HCT116 (cell line): Measurements from ENCODE around the gene C10orf90. TPM values are rescaled to one million over a fixed set of nuclear protein-coding genes. Genes with fewer than 3 reads are reported as not detected.

ENCODE experiments used
- ATAC-seq: fragments of 200-7000 bp; cut with Tn5 transposase; 2 replicates; pipeline ENCODE4 v1.9.1; 2020; ENCODE audit warnings: mild to moderate bottlenecking, moderate library complexity
- BruUV-seq: library from RNA; stranded (reverse); fragments of 400-500 nt; replicated peaks from 2 replicates; lab custom pipeline; 2021; lab: Mats Ljungman, UMichigan
- CTCF ChIA-PET: fragments of 300-600 bp; sonication (Branson Sonifier 250); formaldehyde crosslinking; loops from one replicate; lab custom pipeline; 2021; ENCODE audit warnings: antibody characterized with exemption; lab: Charles Lee
- POLR2A ChIA-PET: fragments of 300-600, 350-600 bp; sonication (Branson Sonifier 250); formaldehyde crosslinking; loops from one replicate; lab custom pipeline; 2021; ENCODE audit warnings: antibody characterized with exemption; lab: Charles Lee
- RAD21 ChIA-PET, 2 experiments: fragments of 300-600 bp; sonication (Branson Sonifier 250); formaldehyde crosslinking; loops; one replicate each; lab custom pipeline; 2023; ENCODE audit warnings: low total read pairs in 2 of 2; ENCODE audit not compliant: uncharacterized antibody in 2 of 2, unreplicated experiment in 2 of 2, low non-redundant PET in 1 of 2; lab: Charles Lee
- DNase-seq: peaks from one replicate; pipeline ENCODE4 v3.0.0-alpha.2; 2010; ENCODE audit warnings: low read depth, low spot score
- H2AFZ ChIP-seq: fragments of 200-600 bp; shearing (Covaris generic), sonication (generic); 2 replicates; pipeline ENCODE4 v1.6.1; 2017; ENCODE audit warnings: low read depth, mixed run types, mixed read lengths, antibody characterized with exemption, low read length; ENCODE audit not compliant: poor library complexity, severe bottlenecking
- H3K27ac ChIP-seq: 2 replicates; pipeline ENCODE4 v1.5.1; 2012; ENCODE audit warnings: low read depth, low read length
- H3K27me3 ChIP-seq: fragments of 200-600 bp; sonication (generic); 2 replicates; pipeline ENCODE4 v1.6.1; 2016; ENCODE audit warnings: mixed run types, low read length, mixed read lengths; ENCODE audit not compliant: insufficient read depth
- H3K36me3 ChIP-seq, 2 experiments: fragments of 200-500 bp in 1 of 2; fragments of 200-600 bp in 1 of 2; sonication (Bioruptor generic) in 1 of 2; sonication (generic) in 1 of 2; 2 replicates each; pipeline versions ENCODE4 v1.5.1 to v1.6.1; 2014 to 2016; ENCODE audit warnings: low read length in 2 of 2, inconsistent platforms in 1 of 2, mixed read lengths in 1 of 2, mixed run types in 1 of 2; ENCODE audit not compliant: insufficient read depth in 2 of 2, control insufficient read depth in 1 of 2
- H3K4me1 ChIP-seq, 2 experiments: fragments of 200-600 bp in 1 of 2; sonication (generic) in 1 of 2; 2 replicates each; pipeline versions ENCODE4 v1.5.1 to v1.6.1; 2012 to 2017; ENCODE audit warnings: low read length in 2 of 2, inconsistent platforms in 1 of 2, mild to moderate bottlenecking in 1 of 2, mixed read lengths in 1 of 2, mixed run types in 1 of 2, moderate library complexity in 1 of 2; ENCODE audit not compliant: insufficient read depth in 2 of 2, control insufficient read depth in 1 of 2
- H3K4me2 ChIP-seq: fragments of 200-600 bp; sonication (generic); 2 replicates; pipeline ENCODE4 v1.6.1; 2017; ENCODE audit warnings: mixed run types, low read length, mixed read lengths
- H3K4me3 ChIP-seq, 2 experiments: fragments of 200-600 bp in 1 of 2; sonication (generic) in 1 of 2; replicated peaks in 1 of 2; 2 replicates each; pipeline ENCODE4 v1.5.1; 2011 to 2016; ENCODE audit warnings: low read length in 2 of 2, control low read depth in 1 of 2, low read depth in 1 of 2, mild to moderate bottlenecking in 1 of 2, mixed read lengths in 1 of 2, mixed run types in 1 of 2
- H3K79me2 ChIP-seq: fragments of 200-600 bp; sonication (generic); 2 replicates; pipeline ENCODE4 v1.6.1; 2017; ENCODE audit warnings: mild to moderate bottlenecking, mixed run types, low read length, moderate library complexity, mixed read lengths; ENCODE audit not compliant: insufficient read depth
- H3K9ac ChIP-seq: fragments of 200-600 bp; sonication (generic); 2 replicates; pipeline ENCODE4 v1.6.1; 2016; ENCODE audit warnings: low read length, mixed read lengths
- H3K9me2 ChIP-seq: fragments of 200-600 bp; sonication (generic), shearing (Covaris generic); 2 replicates; pipeline ENCODE4 v1.6.1; 2017; ENCODE audit warnings: mixed run types, mild to moderate bottlenecking, moderate library complexity; ENCODE audit not compliant: insufficient read depth
- H3K9me3 ChIP-seq, 2 experiments: fragments of 200-500 bp in 1 of 2; fragments of 200-600 bp in 1 of 2; sonication (Bioruptor generic) in 1 of 2; sonication (generic) in 1 of 2; 2 replicates each; pipeline ENCODE4 v1.6.1; 2014 to 2017; ENCODE audit warnings: low read length in 2 of 2, mixed read lengths in 2 of 2, inconsistent platforms in 1 of 2, low read depth in 1 of 2, mild to moderate bottlenecking in 1 of 2, mixed run types in 1 of 2, moderate library complexity in 1 of 2; ENCODE audit not compliant: control insufficient read depth in 1 of 2, insufficient read depth in 1 of 2
- H4K20me1 ChIP-seq: fragments of 200-600 bp; sonication (generic), shearing (Covaris generic); 2 replicates; pipeline ENCODE4 v1.6.1; 2017; ENCODE audit warnings: mixed run types, mild to moderate bottlenecking, moderate library complexity; ENCODE audit not compliant: insufficient read depth
- CBX3 ChIP-seq: IDR thresholded peaks from 2 replicates; pipeline ENCODE4 v1.6.1; 2012; ENCODE audit warnings: low read depth
- CEBPB ChIP-seq: IDR thresholded peaks from 2 replicates; pipeline ENCODE4 v1.6.1; 2012; ENCODE audit warnings: low read depth
- ELF1 ChIP-seq: IDR thresholded peaks from 2 replicates; pipeline ENCODE4 v1.6.1; 2012; ENCODE audit warnings: low read depth, borderline replicate concordance
- EZH2 ChIP-seq: fragments of 200-600 bp; sonication (generic); IDR thresholded peaks from 2 replicates; pipeline ENCODE4 v1.6.1; 2017; ENCODE audit warnings: antibody characterized with exemption, mixed run types
- JUND ChIP-seq: IDR thresholded peaks from 2 replicates; pipeline ENCODE4 v1.6.1; 2012
- POLR2A ChIP-seq: IDR thresholded peaks from 2 replicates; pipeline ENCODE4 v1.7.0; 2011; ENCODE audit warnings: borderline replicate concordance; ENCODE audit not compliant: insufficient read depth, insufficient read length; ENCODE audit errors: extremely low read depth
- POLR2AphosphoS5 ChIP-seq: IDR thresholded peaks from 2 replicates; pipeline ENCODE4 v1.6.1; 2011; ENCODE audit warnings: mild to moderate bottlenecking, low read depth, low read length, moderate library complexity
- RAD21 ChIP-seq: IDR thresholded peaks from 2 replicates; pipeline ENCODE4 v1.6.1; 2012; ENCODE audit warnings: low read depth, mild to moderate bottlenecking
- SP1 ChIP-seq: IDR thresholded peaks from 2 replicates; pipeline ENCODE4 v1.6.1; 2012; ENCODE audit warnings: low read depth
- YY1 ChIP-seq: IDR thresholded peaks from 2 replicates; pipeline ENCODE4 v1.6.1; 2011; ENCODE audit warnings: low read length, low read depth, moderate library complexity, mild to moderate bottlenecking; ENCODE audit not compliant: insufficient replicate concordance; ENCODE audit errors: extremely low read depth
- ZFX ChIP-seq: fragments of 450-650 bp; IDR thresholded peaks from 2 replicates; pipeline ENCODE4 v1.6.1; 2017
- ZNF274 ChIP-seq: fragments of 200-500 bp; sonication (Bioruptor generic); IDR thresholded peaks from 2 replicates; pipeline ENCODE4 v1.6.1; 2014; ENCODE audit warnings: mild to moderate bottlenecking, low read depth, low read length, inconsistent platforms
- intact Hi-C: fragments of 100-400 bp; cut with micrococcal nuclease; formaldehyde crosslinking; loops from 2 replicates; pipeline ENCODE4 v1.10.0; 2022
- total RNA-seq: library from RNA; stranded (reverse); gene quantifications from one replicate; pipeline ENCODE4 v1.2.1, GENCODE V29; 2021; ENCODE audit not compliant: unreplicated experiment
- TF ChIP-seq, protein P1 (sequence below): IDR thresholded peaks from 2 replicates; pipeline ENCODE4 v1.6.1; 2012; ENCODE audit warnings: low read depth
- TF ChIP-seq, protein P2 (sequence below), 3 experiments: fragments of 200-600 bp in 1 of 3; sonication (generic) in 1 of 3; IDR thresholded peaks in 2 of 3; conservative IDR thresholded peaks in 1 of 3; 2 replicates each; pipeline ENCODE4 v1.5.1; 2012 to 2017; ENCODE audit warnings: low read depth in 2 of 3, low read length in 2 of 3, antibody characterized with exemption in 1 of 3, borderline replicate concordance in 1 of 3, control low read depth in 1 of 3, mild to moderate bottlenecking in 1 of 3, mixed read lengths in 1 of 3, mixed run types in 1 of 3, moderate library complexity in 1 of 3; ENCODE audit not compliant: insufficient read depth in 1 of 3

C10orf90 gene
- total RNA-seq, 1 experiment from 2014 or later: not detected

DNA sequence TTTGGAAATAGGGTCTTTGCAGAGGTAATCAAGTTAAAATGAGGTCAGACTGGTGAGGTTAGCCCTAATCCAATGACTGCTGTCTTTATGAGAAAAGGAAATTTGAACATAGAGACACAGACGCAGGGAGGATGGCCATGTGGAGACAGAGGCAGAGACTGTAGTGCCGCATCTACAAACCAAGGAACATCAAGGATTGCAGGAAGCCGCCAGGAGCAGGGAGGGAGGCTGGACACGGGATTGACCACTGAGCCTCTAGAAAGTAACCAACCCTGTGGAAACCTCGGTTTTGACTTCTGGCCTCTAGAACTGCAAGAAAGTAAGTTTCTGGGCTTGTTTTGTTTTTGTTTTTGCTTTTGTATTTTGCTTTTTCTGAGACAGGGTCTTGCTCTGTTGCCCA, 213.9 kb downstream of the C10orf90 start:
- no peaks in the 10 kb centered on the region for H4K20me1 ChIP-seq
- DNase-seq (no peak), ATAC-seq (no peak)
- H3K9me3 ChIP-seq: no peaks in the 10 kb centered on the region
- no peak overlapping the region for H3K4me3 ChIP-seq
- BruUV-seq: no TSS peak
- H3K9me2 ChIP-seq: no peaks in the 10 kb centered on the region
- POLR2A ChIA-PET: no interaction called here
- H3K27ac ChIP-seq: no peak overlapping the region
- CTCF ChIA-PET: no interaction called here
- peaks cover 61% of the 10 kb centered on the region for H3K27me3 ChIP-seq
- no peak overlapping the region for H3K4me2 ChIP-seq
- H3K36me3 ChIP-seq: no peaks in the 10 kb centered on the region
- H3K9ac ChIP-seq: no peak overlapping the region
- H2AFZ ChIP-seq: no peak overlapping the region
- peaks cover 5 to 15% of the 10 kb centered on the region in 2 experiments for H3K4me1 ChIP-seq
- TF ChIP-seq, protein P1, sequence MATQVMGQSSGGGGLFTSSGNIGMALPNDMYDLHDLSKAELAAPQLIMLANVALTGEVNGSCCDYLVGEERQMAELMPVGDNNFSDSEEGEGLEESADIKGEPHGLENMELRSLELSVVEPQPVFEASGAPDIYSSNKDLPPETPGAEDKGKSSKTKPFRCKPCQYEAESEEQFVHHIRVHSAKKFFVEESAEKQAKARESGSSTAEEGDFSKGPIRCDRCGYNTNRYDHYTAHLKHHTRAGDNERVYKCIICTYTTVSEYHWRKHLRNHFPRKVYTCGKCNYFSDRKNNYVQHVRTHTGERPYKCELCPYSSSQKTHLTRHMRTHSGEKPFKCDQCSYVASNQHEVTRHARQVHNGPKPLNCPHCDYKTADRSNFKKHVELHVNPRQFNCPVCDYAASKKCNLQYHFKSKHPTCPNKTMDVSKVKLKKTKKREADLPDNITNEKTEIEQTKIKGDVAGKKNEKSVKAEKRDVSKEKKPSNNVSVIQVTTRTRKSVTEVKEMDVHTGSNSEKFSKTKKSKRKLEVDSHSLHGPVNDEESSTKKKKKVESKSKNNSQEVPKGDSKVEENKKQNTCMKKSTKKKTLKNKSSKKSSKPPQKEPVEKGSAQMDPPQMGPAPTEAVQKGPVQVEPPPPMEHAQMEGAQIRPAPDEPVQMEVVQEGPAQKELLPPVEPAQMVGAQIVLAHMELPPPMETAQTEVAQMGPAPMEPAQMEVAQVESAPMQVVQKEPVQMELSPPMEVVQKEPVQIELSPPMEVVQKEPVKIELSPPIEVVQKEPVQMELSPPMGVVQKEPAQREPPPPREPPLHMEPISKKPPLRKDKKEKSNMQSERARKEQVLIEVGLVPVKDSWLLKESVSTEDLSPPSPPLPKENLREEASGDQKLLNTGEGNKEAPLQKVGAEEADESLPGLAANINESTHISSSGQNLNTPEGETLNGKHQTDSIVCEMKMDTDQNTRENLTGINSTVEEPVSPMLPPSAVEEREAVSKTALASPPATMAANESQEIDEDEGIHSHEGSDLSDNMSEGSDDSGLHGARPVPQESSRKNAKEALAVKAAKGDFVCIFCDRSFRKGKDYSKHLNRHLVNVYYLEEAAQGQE: no peak
- TF ChIP-seq ZFX: no peak
- no peak for TF ChIP-seq SP1
- TF ChIP-seq, protein P2, sequence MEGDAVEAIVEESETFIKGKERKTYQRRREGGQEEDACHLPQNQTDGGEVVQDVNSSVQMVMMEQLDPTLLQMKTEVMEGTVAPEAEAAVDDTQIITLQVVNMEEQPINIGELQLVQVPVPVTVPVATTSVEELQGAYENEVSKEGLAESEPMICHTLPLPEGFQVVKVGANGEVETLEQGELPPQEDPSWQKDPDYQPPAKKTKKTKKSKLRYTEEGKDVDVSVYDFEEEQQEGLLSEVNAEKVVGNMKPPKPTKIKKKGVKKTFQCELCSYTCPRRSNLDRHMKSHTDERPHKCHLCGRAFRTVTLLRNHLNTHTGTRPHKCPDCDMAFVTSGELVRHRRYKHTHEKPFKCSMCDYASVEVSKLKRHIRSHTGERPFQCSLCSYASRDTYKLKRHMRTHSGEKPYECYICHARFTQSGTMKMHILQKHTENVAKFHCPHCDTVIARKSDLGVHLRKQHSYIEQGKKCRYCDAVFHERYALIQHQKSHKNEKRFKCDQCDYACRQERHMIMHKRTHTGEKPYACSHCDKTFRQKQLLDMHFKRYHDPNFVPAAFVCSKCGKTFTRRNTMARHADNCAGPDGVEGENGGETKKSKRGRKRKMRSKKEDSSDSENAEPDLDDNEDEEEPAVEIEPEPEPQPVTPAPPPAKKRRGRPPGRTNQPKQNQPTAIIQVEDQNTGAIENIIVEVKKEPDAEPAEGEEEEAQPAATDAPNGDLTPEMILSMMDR (IDR thresholded peaks at IDR 0.05 in 2 of 3, conservative IDR thresholded peaks at IDR 0.05 in 1 of 3; ENCODE audit: borderline replicate concordance in 1 of 3, insufficient read depth in 1 of 3, low read depth in 2 of 3, low read length in 2 of 3): no peak
- no peak for TF ChIP-seq EZH2
- TF ChIP-seq POLR2AphosphoS5: no peak
- TF ChIP-seq ELF1: no peak
- no peak for TF ChIP-seq CBX3
- no peak for TF ChIP-seq CEBPB
- no peak for TF ChIP-seq RAD21
- no peak for TF ChIP-seq JUND
- no peak for TF ChIP-seq POLR2A
- TF ChIP-seq YY1: no peak
- TF ChIP-seq ZNF274: no peak
- H3K79me2 ChIP-seq: no peaks in the 10 kb centered on the region
- RAD21 ChIA-PET: no interaction called here
- intact Hi-C loops: no loop called here
